IMR-90 (cell line): ENCODE data around the gene CHIT1. TPM values are rescaled to one million over a fixed set of nuclear protein-coding genes. Genes with fewer than 3 reads are reported as not detected.

Experiments used
- ATAC-seq: fragments of 200-7000 bp; cut with Tn5 transposase; 2 replicates; pipeline ENCODE4 v1.9.1; 2020; ENCODE audit warnings: low read depth, mild to moderate bottlenecking, moderate library complexity
- BruUV-seq: library from RNA; stranded (reverse); fragments of 400-500 nt; replicated peaks from 2 replicates; lab custom pipeline; 2021; lab: Mats Ljungman, UMichigan
- CTCF ChIA-PET: fragments of 300-600 bp; formaldehyde crosslinking; extraction: SDS; loops from one replicate; lab custom pipeline; 2021; ENCODE audit warnings: antibody characterized with exemption; lab: Yijun Ruan, JAX
- POLR2A ChIA-PET: fragments of 300-600 bp; sonication (Branson Sonifier 250); formaldehyde crosslinking; loops from one replicate; lab custom pipeline; 2022; ENCODE audit warnings: antibody characterized with exemption; ENCODE audit not compliant: unreplicated experiment; lab: Charles Lee
- DNase-seq: peaks from one replicate; pipeline ENCODE4 v3.0.0; 2013
- H2AFZ ChIP-seq: replicated peaks from 2 replicates; pipeline ENCODE3; 2013; ENCODE audit warnings: low read length, mild to moderate bottlenecking; ENCODE audit not compliant: poor library complexity
- H2AK5ac ChIP-seq: 2 replicates; pipeline ENCODE4 v1.6.1; 2013; ENCODE audit warnings: low read depth, low read length, inconsistent platforms
- H2AK9ac ChIP-seq: replicated peaks from 2 replicates; pipeline ENCODE3; 2013; ENCODE audit warnings: mild to moderate bottlenecking, low read depth, low read length, moderate library complexity; ENCODE audit not compliant: poor library complexity
- H2BK120ac ChIP-seq: 2 replicates; pipeline ENCODE4 v1.6.1; 2013; ENCODE audit warnings: low read depth, low read length, inconsistent platforms
- H2BK15ac ChIP-seq: 3 replicates; pipeline ENCODE4 v1.6.1; 2013; ENCODE audit warnings: low read depth, low read length, inconsistent platforms
- H2BK20ac ChIP-seq: 2 replicates; pipeline ENCODE4 v1.6.1; 2013; ENCODE audit warnings: low read depth, mild to moderate bottlenecking, inconsistent platforms, low read length, moderate library complexity
- H2BK5ac ChIP-seq: 2 replicates; pipeline ENCODE4 v1.6.1; 2013; ENCODE audit warnings: mild to moderate bottlenecking, low read depth, low read length, inconsistent platforms; ENCODE audit not compliant: poor library complexity, severe bottlenecking
- H3K14ac ChIP-seq: replicated peaks from 2 replicates; pipeline ENCODE4 v1.6.1; 2013; ENCODE audit warnings: low read depth, low read length, inconsistent platforms
- H3K18ac ChIP-seq: 2 replicates; pipeline ENCODE4 v1.6.1; 2013; ENCODE audit warnings: low read depth, low read length, control low read depth
- H3K23ac ChIP-seq: 2 replicates; pipeline ENCODE4 v1.6.1; 2013; ENCODE audit warnings: low read depth, low read length, inconsistent platforms
- H3K27ac ChIP-seq: 2 replicates; pipeline ENCODE4 v1.5.1; 2013; ENCODE audit warnings: mild to moderate bottlenecking, control low read depth, low read length; ENCODE audit not compliant: insufficient read depth
- H3K27me3 ChIP-seq: 2 replicates; pipeline ENCODE4 v1.6.1; 2013; ENCODE audit warnings: low read length; ENCODE audit not compliant: control insufficient read depth, insufficient read depth
- H3K36me3 ChIP-seq: 2 replicates; pipeline ENCODE4 v1.6.1; 2013; ENCODE audit warnings: low read length, mixed read lengths; ENCODE audit not compliant: control insufficient read depth, insufficient read depth
- H3K4ac ChIP-seq: 2 replicates; pipeline ENCODE4 v1.6.1; 2013; ENCODE audit warnings: low read depth, low read length, inconsistent platforms
- H3K4me1 ChIP-seq: 2 replicates; pipeline ENCODE4 v1.6.1; 2013; ENCODE audit warnings: low read length, mixed read lengths; ENCODE audit not compliant: control insufficient read depth, insufficient read depth
- H3K4me2 ChIP-seq: 2 replicates; pipeline ENCODE4 v1.6.1; 2013; ENCODE audit warnings: low read depth, mild to moderate bottlenecking, control low read depth, low read length, moderate library complexity
- H3K4me3 ChIP-seq: 2 replicates; pipeline ENCODE4 v1.5.1; 2013; ENCODE audit warnings: low read depth, mild to moderate bottlenecking, control low read depth, low read length, moderate library complexity; ENCODE audit not compliant: insufficient read depth
- H3K56ac ChIP-seq: 2 replicates; pipeline ENCODE4 v1.6.1; 2013; ENCODE audit warnings: low read length, inconsistent platforms; ENCODE audit not compliant: insufficient read depth; ENCODE audit errors: extremely low read depth
- H3K79me1 ChIP-seq, 2 experiments: 2 replicates each; pipeline ENCODE4 v1.6.1; 2013; ENCODE audit warnings: low read length in 2 of 2, inconsistent platforms in 1 of 2, low read depth in 1 of 2
- H3K9ac ChIP-seq: 2 replicates; pipeline ENCODE4 v1.6.1; 2013; ENCODE audit warnings: low read depth, low read length, control low read depth
- H3K9me1 ChIP-seq: 2 replicates; pipeline ENCODE4 v1.6.1; 2013; ENCODE audit warnings: low read length, inconsistent platforms; ENCODE audit not compliant: insufficient read depth
- H3K9me3 ChIP-seq: 2 replicates; pipeline ENCODE4 v1.6.1; 2013; ENCODE audit warnings: low read length; ENCODE audit not compliant: control insufficient read depth, insufficient read depth
- H4K20me1 ChIP-seq: 2 replicates; pipeline ENCODE4 v1.6.1; 2013; ENCODE audit warnings: low read length, inconsistent platforms; ENCODE audit not compliant: insufficient read depth
- H4K5ac ChIP-seq: 2 replicates; pipeline ENCODE4 v1.6.1; 2013; ENCODE audit warnings: mild to moderate bottlenecking, low read depth, low read length, control low read depth
- H4K8ac ChIP-seq, 2 experiments: 2 replicates each; pipeline ENCODE4 v1.6.1; 2013; ENCODE audit warnings: low read depth in 2 of 2, low read length in 2 of 2, control low read depth in 1 of 2, inconsistent platforms in 1 of 2
- H4K91ac ChIP-seq: 2 replicates; pipeline ENCODE4 v1.6.1; 2013; ENCODE audit warnings: low read depth, low read length, inconsistent platforms; ENCODE audit not compliant: insufficient read depth
- CEBPB ChIP-seq: IDR thresholded peaks from 2 replicates; pipeline ENCODE4 v1.6.1; 2012; ENCODE audit warnings: low read depth, low read length, improper control_type of control experiment
- MAZ ChIP-seq: IDR thresholded peaks from 2 replicates; pipeline ENCODE4 v1.6.1; 2012; ENCODE audit warnings: low read depth, mild to moderate bottlenecking, low read length, improper control_type of control experiment, moderate library complexity, borderline replicate concordance
- MXI1 ChIP-seq: IDR thresholded peaks from 2 replicates; pipeline ENCODE4 v1.6.1; 2012; ENCODE audit warnings: low read depth, mild to moderate bottlenecking, low read length, moderate library complexity, borderline replicate concordance
- SMC3 ChIP-seq: fragments of 150-350 bp; IDR thresholded peaks from 2 replicates; pipeline ENCODE4 v1.6.1; 2016; ENCODE audit warnings: low read depth, mild to moderate bottlenecking, antibody characterized with exemption, low read length, moderate library complexity
- USF2 ChIP-seq: fragments of 150-350 bp; IDR thresholded peaks from 2 replicates; pipeline ENCODE4 v1.6.1; 2017; ENCODE audit warnings: mild to moderate bottlenecking, antibody characterized with exemption, low read length, low read depth
- WGBS, 2 experiments: methylation state at CpG; one replicate each; pipeline versions ENCODE4 v1.1.5 to v1.1.7; 2013; ENCODE audit warnings: missing lambda C conversion rate in 2 of 2; ENCODE audit not compliant: insufficient read length in 1 of 2; ENCODE audit errors: extremely low coverage in 2 of 2; 5-methylcytosine and 5-hydroxymethylcytosine counted together
- dilution Hi-C: fragments of 300-500 bp; cut with HindIII; formaldehyde crosslinking; loops from one replicate; pipeline ENCODE4 v1.14.3; 2018; ENCODE audit warnings: low sequenced_read_pairs; ENCODE audit not compliant: unreplicated experiment
- in situ Hi-C: fragments of 300-500 bp; cut with MboI; formaldehyde crosslinking; loops from 3 replicates; pipeline ENCODE4 v1.14.3; 2019; ENCODE audit warnings: low sequenced_read_pairs, inconsistent platforms, mixed read lengths
- intact Hi-C: fragments of 100-400 bp; cut with micrococcal nuclease; formaldehyde crosslinking; loops from 2 replicates; pipeline ENCODE4 v1.10.0; 2022
- polyA plus RNA-seq, 3 experiments: library from polyadenylated mRNA; depleted of rRNA; stranded (reverse); fragments of >200 nt; gene quantifications; 2 replicates each; pipeline ENCODE4 v1.2.3, GENCODE V29; 2012; ENCODE audit warnings: low replicate concordance in 1 of 3
- total RNA-seq: library from RNA; depleted of rRNA; stranded (reverse); fragments of >200 nt; gene quantifications from 2 replicates; pipeline ENCODE4 v1.2.3, GENCODE V29; 2012
- TF ChIP-seq, protein P1 (sequence below): fragments of 150-350 bp; IDR thresholded peaks from 2 replicates; pipeline ENCODE4 v1.6.1; 2016; ENCODE audit warnings: low read depth, mild to moderate bottlenecking, low read length, moderate library complexity, borderline replicate concordance

Gene CHIT1
- total and polyA plus RNA-seq, 2 of the 4 experiments (the other 2 are of a cell fraction): not detected

DNA sequence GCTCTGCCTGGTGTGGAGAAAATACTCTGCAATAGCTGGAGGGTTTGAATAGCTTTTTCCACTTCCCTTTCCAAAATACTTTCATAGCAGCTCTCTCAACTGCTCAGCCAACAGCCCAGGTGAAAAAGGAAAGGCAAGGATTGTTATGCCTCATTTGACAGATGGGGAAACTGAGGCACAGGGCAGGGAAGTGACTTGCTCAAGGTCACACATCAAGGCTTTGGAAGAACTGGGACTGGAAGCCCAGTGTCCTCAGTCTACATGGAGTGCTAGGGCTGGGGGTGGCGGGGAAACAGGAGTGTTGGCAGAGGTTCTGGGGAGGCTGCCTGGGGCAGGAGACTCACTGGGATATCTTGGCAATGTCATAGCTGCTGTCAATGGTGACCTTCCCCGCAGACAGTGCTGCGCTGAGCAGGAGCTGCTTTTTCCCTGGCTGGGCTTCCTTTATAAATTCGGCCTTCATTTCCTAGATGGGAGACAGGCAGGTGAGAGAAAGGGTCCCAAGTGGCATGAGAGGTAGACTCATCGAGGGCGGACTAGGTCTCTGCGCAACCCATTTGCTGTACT, 47.0 kb downstream of the CHIT1 start:
- Histone ChIP-seq H3K27ac (no peak overlapping the region), H4K91ac (no peak overlapping the region), H2BK5ac (no peak overlapping the region), H3K18ac (no peak overlapping the region), H2BK15ac (no peak overlapping the region), H4K8ac (no peak overlapping the region), H3K4ac (no peak overlapping the region), H4K20me1 (no peaks in the 10 kb centered on the region), H3K79me1 (no peaks in the 10 kb centered on the region), H3K4me2 (no peak overlapping the region), H2AK9ac (no peak overlapping the region), H3K27me3 (peaks cover 6% of the 10 kb centered on the region; the same call in 1 of the 2 replicates), H3K36me3 (no peaks in the 10 kb centered on the region), H4K5ac (no peak overlapping the region), H3K14ac (no peak overlapping the region), H3K9me3 (no peaks in the 10 kb centered on the region), H3K23ac (no peak overlapping the region), H2AK5ac (no peak overlapping the region), H2AFZ (no peak overlapping the region), H3K4me3 (no peak overlapping the region), H3K4me1 (peaks cover 9% of the 10 kb centered on the region), H3K9ac (no peak overlapping the region), H3K56ac (no peak overlapping the region), H2BK120ac (no peak overlapping the region), H2BK20ac (no peak overlapping the region), H3K9me1 (peaks cover 5% of the 10 kb centered on the region; the same call in 1 of the 2 replicates)
- dilution Hi-C loops (no loop called here), intact Hi-C loops (no loop called here), in situ Hi-C loops (no loop called here)
- CTCF ChIA-PET: interaction anchor here (0.7 kb wide), 1 partner anchor 17 kb away, joined by 3 read pairs; no protein-coding TSS in a partner anchor
- TF ChIP-seq, protein P1, sequence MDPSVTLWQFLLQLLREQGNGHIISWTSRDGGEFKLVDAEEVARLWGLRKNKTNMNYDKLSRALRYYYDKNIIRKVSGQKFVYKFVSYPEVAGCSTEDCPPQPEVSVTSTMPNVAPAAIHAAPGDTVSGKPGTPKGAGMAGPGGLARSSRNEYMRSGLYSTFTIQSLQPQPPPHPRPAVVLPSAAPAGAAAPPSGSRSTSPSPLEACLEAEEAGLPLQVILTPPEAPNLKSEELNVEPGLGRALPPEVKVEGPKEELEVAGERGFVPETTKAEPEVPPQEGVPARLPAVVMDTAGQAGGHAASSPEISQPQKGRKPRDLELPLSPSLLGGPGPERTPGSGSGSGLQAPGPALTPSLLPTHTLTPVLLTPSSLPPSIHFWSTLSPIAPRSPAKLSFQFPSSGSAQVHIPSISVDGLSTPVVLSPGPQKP: no peak
- no peak for TF ChIP-seq USF2
- no peak for TF ChIP-seq SMC3
- TF ChIP-seq MAZ: no peak
- no peak for TF ChIP-seq MXI1
- no peak for TF ChIP-seq CEBPB
- WGBS, 2 experiments: 100% methylated on average over 3 of the region's 7 CpGs; no CpG with 5 or more reads in 1 of the 2 experiments
- no peak for ATAC-seq
- POLR2A ChIA-PET: no interaction called here
- BruUV-seq: no TSS peak
- DNase-seq: no peak
